Measurements from ENCODE around the gene PLCD4.
A peak's percentile ranks its signal among the peaks of the same experiment; 100 is the strongest.

PLCD4 gene

DNA sequence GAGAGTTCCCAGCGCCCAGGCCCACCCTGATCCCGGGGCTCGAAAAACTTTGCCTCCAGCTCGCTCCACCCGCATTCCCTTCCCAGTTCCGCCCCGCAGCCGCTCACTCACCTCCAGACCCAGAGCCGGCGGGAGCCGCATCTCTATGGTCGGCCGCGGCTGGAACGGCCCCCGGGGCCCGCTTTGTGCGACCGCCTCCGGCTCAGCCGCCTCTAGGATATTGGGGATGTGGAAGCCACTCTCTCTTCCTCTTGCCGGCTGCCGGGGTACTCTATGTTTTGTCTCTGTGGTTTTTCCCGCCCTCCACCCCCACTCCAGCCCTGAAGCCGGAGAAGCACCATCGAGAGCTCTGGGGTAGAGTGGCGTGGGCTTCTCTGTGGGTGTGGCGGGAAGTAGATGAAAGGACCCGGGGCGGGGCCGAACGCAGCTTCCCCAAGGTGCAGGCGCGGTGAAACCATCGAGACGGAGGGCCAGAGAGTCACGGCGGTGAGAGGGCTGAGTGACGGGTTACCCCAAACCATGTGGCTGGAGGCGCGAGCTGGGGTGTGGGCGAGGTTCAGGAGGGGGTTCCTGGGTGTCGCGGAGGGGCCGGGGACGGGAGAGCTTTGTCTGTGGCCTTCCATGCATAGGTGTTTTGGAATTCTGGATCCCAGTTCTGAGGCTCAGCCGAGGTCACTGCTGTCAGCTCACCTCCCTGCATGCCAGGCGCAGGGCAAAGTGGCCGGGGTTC lies 51.7 kb downstream of the PLCD4 start, which contains the start of the genes BCS1L and ZNF142:
Gene BCS1L, plus strand, starts transcription at position 426 of the 730 bp plus-strand sequence. CDS start 1,305 bp downstream, outside the sequence.
Gene ZNF142, minus strand, starts transcription at position 366 of the 730 bp plus-strand sequence. CDS start 3,194 bp downstream, outside the sequence.
- peak; percentile 98 for DNase-seq (ENCODE audit: low read depth)
- TF ChIP-seq, protein P1, sequence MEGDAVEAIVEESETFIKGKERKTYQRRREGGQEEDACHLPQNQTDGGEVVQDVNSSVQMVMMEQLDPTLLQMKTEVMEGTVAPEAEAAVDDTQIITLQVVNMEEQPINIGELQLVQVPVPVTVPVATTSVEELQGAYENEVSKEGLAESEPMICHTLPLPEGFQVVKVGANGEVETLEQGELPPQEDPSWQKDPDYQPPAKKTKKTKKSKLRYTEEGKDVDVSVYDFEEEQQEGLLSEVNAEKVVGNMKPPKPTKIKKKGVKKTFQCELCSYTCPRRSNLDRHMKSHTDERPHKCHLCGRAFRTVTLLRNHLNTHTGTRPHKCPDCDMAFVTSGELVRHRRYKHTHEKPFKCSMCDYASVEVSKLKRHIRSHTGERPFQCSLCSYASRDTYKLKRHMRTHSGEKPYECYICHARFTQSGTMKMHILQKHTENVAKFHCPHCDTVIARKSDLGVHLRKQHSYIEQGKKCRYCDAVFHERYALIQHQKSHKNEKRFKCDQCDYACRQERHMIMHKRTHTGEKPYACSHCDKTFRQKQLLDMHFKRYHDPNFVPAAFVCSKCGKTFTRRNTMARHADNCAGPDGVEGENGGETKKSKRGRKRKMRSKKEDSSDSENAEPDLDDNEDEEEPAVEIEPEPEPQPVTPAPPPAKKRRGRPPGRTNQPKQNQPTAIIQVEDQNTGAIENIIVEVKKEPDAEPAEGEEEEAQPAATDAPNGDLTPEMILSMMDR (IDR thresholded peaks at IDR 0.05; ENCODE audit: low read depth, low read length) = no peak
- TF ChIP-seq MYC (IDR thresholded peaks at IDR 0.05; ENCODE audit: low read depth, low read length) = peak; percentile 97
- peak; percentile 74 for TF ChIP-seq POLR2A (IDR thresholded peaks at IDR 0.05; ENCODE audit: extremely low read depth, insufficient read length)
- TF ChIP-seq, protein P2, sequence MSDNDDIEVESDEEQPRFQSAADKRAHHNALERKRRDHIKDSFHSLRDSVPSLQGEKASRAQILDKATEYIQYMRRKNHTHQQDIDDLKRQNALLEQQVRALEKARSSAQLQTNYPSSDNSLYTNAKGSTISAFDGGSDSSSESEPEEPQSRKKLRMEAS (IDR thresholded peaks at IDR 0.05; ENCODE audit: low read depth, low read length) = peak; percentile 94
- H3K4me3 ChIP-seq (ENCODE audit: low read depth, low read length) = peak within 1 kb of the TSS; percentile 87

DNA sequence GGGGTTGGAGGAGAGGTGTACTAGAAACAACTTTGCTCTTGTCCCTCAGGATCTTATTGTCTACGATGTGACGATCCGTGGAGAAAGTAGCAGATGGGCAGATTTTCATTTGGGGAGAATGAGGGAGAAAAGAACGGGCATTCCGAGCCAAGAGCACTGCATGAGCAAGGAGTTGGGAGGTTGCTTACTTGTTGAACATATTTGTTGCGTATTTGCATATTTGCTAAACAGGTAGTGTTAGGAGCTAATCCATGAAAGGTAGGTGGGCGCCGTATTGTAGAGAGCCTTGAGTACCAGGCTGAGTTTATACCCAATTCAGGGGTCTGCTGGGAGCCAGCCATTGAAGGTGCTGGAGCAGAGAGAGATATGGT lies 52.3 kb downstream of the PLCD4 start:
- peak overlapping the region; percentile 87 for H3K4me3 ChIP-seq (ENCODE audit: low read depth, low read length)
- TF ChIP-seq, protein P2 (IDR thresholded peaks at IDR 0.05; ENCODE audit: low read depth, low read length) = no peak
- TF ChIP-seq MYC (IDR thresholded peaks at IDR 0.05; ENCODE audit: low read depth, low read length) = no peak
- TF ChIP-seq, protein P1 (IDR thresholded peaks at IDR 0.05; ENCODE audit: low read depth, low read length) = no peak
- TF ChIP-seq POLR2A (IDR thresholded peaks at IDR 0.05; ENCODE audit: extremely low read depth, insufficient read length) = no peak
- DNase-seq (ENCODE audit: low read depth) = no peak

DNA sequence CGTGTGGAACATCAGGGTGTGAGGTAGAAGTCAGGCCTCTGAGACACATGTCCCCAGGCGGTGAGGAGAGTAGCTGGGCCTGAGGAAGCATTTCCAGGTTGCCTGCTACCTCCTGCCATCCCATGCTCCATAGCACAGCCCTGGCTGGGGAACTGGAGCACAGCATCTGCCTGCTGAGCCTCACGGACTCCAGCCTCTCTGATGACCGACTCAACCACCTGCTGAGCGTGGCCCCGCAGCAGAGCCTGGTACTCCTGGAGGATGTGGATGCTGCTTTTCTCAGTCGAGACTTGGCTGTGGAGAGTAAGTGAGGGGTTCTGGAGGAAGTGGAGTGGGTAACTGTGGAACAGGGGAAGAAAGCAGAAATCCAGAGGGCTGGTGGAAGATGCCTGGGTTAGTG lies 54.7 kb downstream of the PLCD4 start:
- H3K4me3 ChIP-seq (ENCODE audit: low read depth, low read length) = no peak overlapping the region
- TF ChIP-seq, protein P2 (IDR thresholded peaks at IDR 0.05; ENCODE audit: low read depth, low read length) = no peak
- TF ChIP-seq MYC (IDR thresholded peaks at IDR 0.05; ENCODE audit: low read depth, low read length) = no peak
- TF ChIP-seq POLR2A (IDR thresholded peaks at IDR 0.05; ENCODE audit: extremely low read depth, insufficient read length) = no peak
- TF ChIP-seq, protein P1 (IDR thresholded peaks at IDR 0.05; ENCODE audit: low read depth, low read length) = no peak
- DNase-seq (ENCODE audit: low read depth) = no peak

DNA sequence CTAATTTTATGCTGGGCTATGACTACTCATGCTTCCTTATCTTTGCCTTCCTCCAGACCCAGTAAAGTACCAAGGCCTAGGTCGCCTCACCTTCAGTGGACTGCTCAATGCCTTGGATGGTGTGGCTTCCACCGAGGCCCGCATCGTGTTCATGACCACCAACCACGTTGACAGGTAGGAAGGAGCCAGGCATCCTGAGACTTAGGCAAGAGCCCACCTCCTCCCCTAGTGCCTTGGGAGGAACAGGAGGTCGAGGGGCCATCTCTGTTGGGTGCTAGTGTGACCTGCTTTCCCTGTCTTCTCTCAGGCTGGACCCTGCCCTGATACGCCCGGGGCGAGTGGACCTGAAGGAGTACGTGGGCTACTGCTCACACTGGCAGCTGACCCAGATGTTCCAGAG lies 55.1 kb downstream of the PLCD4 start:
- TF ChIP-seq MYC (IDR thresholded peaks at IDR 0.05; ENCODE audit: low read depth, low read length) = no peak
- TF ChIP-seq, protein P2 (IDR thresholded peaks at IDR 0.05; ENCODE audit: low read depth, low read length) = no peak
- TF ChIP-seq POLR2A (IDR thresholded peaks at IDR 0.05; ENCODE audit: extremely low read depth, insufficient read length) = no peak
- TF ChIP-seq, protein P1 (IDR thresholded peaks at IDR 0.05; ENCODE audit: low read depth, low read length) = no peak
- no peak for DNase-seq (ENCODE audit: low read depth)
- H3K4me3 ChIP-seq (ENCODE audit: low read depth, low read length) = no peak overlapping the region

DNA sequence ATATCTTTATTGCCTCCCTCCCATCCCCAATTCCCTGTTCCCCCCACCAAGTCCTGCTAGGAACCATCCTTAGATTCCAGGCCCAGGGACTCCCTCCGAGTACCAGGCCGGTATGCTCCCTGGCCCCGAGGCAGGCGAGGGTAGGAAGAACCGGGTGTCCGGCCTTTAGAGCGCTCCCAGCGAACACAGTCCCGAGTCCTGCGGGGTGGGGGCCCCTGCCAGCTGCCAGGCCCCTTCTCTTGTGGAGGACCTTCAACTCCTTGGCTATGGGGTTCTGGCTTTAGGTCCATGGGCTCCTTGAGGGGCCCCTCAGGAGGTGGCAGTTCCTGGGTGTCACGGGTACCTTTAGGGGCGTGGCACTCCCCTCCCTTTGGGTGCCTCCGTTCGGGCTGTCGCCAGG lies 56.2 kb downstream of the PLCD4 start:
- no peak for TF ChIP-seq MYC (IDR thresholded peaks at IDR 0.05; ENCODE audit: low read depth, low read length)
- TF ChIP-seq, protein P2 (IDR thresholded peaks at IDR 0.05; ENCODE audit: low read depth, low read length) = no peak
- TF ChIP-seq POLR2A (IDR thresholded peaks at IDR 0.05; ENCODE audit: extremely low read depth, insufficient read length) = no peak
- TF ChIP-seq, protein P1 (IDR thresholded peaks at IDR 0.05; ENCODE audit: low read depth, low read length) = no peak
- no peak overlapping the region for H3K4me3 ChIP-seq (ENCODE audit: low read depth, low read length)
- no peak for DNase-seq (ENCODE audit: low read depth)

Measured in NB4 (cell line).